GM18517 (cell line): ENCODE results near the gene TNFRSF1A.
"Not testable (repeated sequence)": the region's sequence is repeated elsewhere in the genome, so short reads cannot be mapped to it uniquely, and the experiment has no call there.

ENCODE experiments used
- ATAC-seq: cut with Tn5 transposase; IDR thresholded peaks from one replicate; pipeline ENCODE4 v1.9.1; 2021; ENCODE audit warnings: mild to moderate bottlenecking, moderate library complexity; ENCODE audit not compliant: unreplicated experiment

TNFRSF1A gene

DNA sequence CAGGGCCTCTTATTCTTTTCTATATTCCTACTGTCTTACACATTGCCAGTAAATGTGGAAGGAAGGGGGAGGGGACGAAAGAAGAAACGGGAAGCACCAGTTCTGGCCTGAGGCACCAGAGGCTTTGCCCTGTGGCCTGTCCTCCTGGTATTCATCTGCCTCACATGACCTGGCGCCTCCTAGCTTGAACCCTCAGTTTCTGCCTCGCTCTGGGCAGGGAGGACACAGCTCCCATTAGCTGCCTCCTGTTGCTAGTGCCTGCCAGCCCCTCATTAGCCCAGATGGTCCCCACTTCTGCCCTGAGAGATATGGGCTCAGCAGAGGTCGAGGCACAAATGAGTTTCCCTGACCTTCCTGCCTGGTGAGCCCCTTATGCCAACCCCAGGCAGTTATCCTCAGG is 34.3 kb downstream of the TNFRSF1A start:
- ATAC-seq = no peak

DNA sequence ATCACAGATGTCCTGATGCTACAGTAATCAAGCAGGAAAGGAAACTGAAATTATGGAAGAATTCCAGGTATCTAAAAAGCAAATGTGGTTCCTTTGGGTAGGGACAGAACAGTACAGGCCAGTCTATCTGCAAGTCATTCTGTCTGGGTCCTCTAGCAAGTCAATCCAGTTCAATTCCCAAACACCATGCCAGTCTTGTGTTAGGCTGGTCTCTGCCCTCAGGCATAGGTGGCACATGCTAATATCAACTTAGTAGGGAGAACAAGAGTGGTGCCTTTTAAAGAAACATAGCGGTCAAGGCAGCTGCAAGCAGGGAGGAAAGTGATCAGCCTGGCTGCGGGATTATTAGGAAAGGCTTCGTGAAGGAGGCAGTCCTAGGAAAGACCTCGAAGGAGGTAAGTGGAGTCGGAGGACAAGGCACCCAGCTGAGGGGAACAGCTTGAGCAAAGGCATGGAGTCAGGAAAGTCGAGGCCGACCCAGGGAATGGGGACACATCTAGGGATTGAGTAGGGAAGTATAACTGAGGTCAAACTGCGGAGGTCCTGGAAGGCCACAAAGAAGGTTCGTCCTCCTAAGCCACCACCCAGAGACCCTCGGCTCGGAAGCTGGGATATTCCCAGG is 35.2 kb downstream of the TNFRSF1A start:
- no peak for ATAC-seq

DNA sequence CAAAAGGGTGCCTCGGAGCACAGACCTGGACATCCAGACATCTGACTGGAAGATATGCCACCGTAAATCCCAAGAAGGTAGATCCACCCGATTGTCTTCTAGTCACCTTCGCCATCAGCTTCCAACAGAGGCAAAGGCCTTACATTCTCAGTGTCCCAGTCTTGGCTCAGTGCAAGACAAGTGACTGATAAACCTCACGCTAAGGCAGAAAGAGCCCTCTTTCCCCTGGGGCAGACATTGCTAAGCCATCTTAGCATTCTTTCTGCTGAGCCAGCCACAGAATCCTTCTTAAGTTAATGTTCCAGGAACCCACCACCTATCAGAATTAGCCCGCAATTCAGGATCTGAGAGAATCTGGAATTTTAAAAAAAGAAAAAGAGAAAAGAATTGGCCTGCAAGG is 35.7 kb downstream of the TNFRSF1A start:
- ATAC-seq = no peak

DNA sequence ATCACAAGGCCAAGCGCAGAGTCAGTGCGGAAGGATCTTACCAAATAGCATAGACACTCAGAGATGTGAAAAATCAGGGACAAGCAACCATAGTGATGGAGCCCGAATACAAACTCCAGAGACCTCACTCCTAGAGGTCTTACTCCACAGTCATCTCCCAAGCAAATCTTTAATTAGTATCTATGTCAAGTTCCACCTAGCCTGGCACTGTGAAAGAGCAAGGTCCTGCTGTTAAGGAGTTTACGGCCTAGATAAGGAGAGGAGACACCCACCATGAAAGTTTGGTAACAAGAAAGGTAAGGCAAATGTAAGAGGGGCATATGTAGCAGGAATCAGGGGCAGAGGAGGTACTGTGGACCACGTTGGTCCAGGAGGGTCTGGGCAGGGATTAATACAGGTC is 38.8 kb downstream of the TNFRSF1A start:
- ATAC-seq = no peak

DNA sequence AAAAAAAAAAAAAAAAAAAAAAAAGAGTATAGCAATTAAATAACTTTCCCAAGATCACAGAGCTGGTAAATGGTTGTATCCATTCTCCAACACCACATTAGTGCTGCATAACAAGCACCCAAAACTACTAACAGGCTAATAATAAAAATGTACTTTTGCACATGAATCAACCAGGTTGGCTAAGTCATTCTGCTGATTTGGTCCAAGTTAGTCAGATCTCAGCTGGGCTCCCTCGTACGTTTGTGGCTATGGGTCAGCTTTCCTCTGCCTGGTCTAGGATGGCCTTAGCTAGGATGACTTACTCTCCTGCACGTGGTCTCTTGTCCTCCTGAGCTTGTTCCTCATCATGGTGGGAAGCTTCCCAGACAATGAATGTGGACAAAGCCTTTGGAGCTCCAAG is 39.3 kb downstream of the TNFRSF1A start:
- ATAC-seq = no peak

DNA sequence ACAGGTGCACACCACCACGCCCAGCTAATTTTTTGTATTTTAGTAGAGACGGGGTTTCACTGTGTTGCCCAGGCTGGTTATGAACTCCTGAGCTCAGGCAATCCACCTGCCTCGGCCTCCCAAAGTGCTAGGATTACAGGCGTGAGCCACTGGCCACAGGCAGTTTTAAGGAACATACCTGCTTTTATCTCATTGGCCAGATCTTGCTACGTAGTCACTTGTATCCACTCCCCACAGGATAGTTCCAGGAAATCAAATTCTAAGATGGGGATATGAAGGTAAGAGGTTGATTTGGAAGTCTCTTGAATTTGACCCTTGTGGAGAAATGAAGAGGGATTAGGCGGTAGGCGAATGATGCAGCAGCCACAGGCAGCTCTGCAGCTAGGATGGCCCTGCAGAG is 40.2 kb downstream of the TNFRSF1A start:
- no peak for ATAC-seq

DNA sequence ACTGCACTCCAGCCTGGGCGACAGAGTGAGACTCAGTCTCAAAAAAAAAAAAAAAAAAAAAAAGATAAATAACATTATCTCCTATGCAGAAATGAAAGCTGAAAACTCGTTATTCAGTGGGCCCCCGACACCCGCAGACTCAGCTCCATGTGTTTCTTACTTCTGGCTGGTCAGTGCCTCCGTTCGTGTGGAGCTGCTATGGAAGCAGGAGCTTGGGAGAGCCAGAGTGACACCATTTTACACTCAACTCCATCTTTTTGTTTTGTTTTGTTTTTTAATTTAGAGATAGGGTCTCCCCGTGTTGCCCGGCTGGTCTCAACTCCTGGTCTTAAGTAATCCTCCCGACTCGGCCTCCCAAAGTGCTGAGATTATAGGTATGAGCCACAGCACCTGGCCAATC is 44.7 kb downstream of the TNFRSF1A start:
- ATAC-seq = no peak

DNA sequence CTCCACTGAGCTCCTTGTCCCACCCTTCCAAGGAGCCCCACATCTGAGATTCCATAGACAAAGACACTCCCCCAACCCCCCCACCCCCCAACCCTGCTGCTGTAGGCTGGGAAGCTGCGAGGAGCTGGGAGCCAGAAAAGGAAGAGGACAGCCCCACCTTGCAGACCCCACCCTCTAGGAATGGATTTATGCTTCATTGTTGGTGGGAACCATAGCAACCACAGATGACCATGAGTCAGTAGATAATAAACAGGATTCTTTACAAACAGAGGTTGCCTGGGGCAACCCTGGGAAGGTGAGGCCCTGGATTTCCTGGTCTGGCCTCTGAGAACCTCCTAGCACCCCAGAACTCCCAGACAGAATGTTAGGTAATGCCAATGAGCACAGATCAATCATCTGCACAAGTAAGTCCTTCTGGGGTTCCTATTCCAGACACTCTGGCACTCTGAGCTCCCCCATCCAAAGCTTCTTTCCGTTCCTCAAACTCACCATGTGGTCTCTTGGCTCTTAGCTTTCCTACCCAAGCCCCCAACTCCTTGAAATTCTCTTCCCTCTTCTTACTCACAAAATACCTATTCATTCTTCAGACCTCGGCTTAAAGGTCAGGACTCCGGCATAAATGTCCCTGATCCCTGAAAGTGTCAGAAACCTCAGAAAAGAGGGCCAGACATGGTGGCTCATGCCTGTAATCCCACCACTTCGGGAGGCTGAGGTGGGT is 46.6 kb downstream of the TNFRSF1A start:
- no peak for ATAC-seq

DNA sequence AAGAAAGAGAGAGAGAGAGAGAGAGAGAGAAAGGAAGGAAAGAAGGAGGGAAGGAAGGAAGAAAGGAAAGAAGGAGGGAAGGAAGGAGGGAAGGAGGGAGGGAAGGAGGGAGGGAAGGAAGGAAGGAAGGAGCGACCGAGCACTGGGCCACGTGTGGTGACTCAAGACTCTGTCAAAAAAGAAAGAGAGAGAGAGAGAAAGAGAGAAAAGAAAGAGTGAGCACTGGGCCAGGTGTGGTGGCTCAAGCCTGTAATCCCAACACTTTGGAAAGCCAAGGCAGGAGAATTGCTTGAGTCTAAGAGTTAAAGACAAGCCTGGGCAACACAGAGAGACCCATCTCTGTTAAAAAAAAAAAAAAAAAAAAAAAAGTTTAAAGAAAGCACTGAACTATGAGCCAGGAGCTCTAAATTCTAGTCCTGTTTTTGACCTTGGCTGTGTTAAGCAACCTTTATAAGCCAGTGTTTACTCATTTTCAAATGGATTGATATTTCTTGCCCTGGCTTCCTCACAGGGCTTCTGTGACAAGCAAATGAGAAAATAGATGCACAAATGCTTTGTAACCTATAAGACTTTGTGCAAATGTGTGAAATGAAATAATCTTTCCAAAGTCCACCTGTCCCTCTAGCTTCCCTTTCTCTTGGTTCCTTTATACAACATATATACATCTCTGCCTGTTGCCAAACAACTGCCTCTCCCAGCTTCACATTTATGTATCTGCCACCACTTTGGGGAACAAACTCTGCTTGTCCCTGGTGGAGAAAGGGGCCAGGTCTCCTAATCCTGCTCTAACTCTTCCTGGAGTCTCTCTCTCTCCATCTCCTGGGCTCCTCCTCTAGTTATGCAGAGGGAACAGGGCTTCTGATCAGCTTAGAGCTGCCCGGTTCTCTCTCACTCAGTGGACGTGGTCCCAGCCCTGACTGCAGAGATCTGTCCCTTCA is 47.5 kb downstream of the TNFRSF1A start:
- no peak for ATAC-seq

DNA sequence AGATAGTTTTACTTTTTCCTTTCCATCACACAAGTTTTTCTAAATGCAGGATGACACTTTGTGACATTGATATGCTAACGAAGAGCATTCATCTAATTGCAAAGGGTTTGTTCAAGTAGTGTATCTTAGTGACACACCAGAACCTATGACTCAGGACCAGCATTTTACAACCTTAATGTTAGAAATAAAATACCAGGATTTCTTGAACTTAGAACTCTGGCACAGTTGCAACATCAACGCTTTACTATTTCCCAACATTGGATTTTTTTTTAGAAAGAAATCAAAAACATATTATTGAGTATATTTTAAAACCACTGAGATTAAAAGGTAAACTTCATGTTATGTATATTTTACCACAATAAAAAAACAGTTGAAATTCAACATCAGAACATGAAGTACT is 49.3 kb downstream of the TNFRSF1A start:
- no peak for ATAC-seq

DNA sequence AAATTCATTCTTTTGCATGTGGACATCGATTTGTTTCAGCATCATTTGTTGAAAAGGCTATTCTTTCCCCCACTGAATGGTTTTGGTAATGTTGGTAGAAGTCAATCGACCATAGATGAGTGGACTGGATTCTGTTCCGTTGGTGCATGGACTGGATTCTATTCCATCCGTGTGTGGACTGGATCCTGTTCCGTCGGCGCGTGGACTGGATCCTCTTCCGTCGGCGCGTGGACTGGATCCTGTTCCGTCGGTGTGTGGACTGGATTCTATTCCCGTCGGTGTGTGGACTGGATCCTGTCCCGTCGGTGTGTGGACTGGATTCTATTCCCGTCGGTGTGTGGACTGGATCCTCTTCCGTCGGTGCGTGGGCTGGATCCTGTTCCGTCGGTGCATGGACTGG is 52.0 kb downstream of the TNFRSF1A start:
- ATAC-seq = not testable (repeated sequence)

DNA sequence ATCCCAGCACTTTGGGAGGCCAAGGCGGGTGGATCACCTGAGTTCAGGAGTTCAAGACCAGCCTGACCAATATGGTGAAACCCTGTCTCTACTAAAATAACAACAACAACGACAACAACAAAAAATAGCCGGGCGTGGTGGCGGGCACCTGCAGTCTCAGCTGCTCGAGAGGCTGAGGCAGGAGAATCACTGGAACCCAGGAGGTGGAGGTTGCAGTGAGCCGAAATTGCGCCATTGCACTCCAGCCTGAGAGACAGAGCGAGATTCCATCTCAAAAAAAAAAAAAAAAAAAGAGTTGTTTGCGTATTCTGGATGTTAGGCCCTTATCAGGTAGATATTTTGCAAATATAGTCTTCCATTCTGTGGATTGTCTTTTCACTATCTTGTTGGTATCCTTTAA is 52.8 kb downstream of the TNFRSF1A start:
- ATAC-seq = not testable (repeated sequence)

DNA sequence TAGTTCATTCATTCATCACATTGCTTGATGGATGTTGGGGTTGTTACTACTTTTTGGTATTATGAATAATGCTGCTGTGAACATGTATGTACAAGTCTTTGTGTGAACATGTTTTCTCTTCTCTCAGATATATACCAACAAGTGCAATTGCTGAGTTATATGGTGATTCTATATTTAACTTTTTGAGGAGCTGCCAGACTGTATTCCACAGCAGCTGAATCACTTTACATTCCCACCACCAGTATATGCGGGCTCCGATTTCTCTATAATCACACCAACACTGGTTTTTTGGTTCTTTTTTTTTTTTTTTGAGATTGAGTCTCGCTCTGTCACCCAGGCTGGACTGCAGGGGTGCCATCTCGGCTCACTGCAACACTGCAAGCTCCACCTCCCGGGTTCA is 53.6 kb downstream of the TNFRSF1A start:
- no peak for ATAC-seq

DNA sequence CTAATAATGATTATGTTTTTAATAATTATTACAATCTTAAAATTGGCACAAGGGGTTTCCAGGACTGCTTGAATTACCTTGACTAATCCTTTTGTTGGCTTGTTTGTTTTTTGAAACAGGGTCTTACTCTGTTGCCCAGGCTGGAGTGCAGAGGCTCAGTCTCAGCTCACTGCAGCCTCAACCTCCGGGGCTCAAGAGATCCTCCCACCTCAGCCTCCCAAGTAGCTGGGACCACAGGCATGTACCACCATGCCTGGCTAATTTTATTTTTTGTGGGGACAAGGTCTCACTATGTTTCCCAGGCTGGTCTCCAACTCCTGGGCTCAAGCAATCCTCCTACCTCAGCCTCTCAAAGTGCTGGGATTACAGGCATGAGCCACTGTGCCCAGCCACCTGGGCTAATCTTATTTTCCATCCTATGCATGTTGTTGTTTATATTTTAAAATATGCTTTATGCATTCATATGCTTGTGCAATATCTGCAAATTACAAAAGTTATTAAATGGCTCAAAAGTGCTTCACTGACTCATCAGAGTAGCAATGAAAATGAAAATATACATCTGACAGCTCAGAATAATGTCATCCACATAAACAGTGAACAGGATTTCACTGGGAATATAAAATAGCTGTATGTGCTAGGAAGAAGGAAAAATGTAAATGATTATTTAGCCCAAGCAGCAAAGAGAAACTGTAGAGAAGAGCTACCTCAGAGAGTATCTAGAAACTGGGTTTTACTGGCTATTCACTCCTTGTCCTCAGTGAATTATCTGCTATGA is 56.2 kb downstream of the TNFRSF1A start:
- no peak for ATAC-seq

DNA sequence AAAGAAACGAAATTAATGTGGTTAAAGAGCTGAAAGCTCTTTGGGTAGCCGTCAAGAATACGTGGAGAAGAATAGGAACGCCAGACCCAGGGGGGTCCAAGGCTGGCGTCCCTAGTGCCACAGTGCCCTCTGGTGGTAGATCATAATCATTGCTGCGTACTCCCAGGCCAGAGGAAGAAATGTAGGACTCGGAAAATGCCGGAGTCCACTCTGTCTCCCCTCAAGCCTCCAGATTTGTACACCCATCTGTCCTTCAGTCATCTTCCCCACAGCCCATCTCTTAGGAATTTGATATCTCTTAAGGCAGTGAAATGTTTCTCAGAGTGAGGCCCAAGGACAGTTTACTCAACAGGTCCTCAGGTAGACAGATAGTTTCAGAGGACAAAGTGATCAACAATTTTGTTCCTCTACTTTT is 56.8 kb downstream of the TNFRSF1A start:
- ATAC-seq = peak; percentile 52

DNA sequence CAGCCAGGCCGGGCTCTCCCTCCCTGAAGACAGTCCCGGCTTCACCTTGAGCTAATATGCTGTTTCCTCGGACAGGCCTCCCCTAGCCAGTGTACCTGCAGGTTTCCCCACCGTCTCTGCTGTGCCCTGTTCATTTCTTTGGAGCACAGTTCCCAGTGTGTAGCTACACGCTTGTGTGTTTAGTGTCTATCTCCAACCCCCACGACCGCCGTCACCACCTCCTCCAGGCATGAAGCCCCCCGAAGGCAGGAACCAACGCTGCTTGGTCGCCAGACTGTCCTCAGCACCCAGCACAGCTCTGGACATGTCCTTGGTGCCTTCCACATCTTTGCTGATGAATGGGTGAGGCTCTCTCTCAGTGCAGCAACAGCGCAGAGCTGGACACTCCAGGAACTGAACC is 57.6 kb downstream of the TNFRSF1A start:
- no peak for ATAC-seq

DNA sequence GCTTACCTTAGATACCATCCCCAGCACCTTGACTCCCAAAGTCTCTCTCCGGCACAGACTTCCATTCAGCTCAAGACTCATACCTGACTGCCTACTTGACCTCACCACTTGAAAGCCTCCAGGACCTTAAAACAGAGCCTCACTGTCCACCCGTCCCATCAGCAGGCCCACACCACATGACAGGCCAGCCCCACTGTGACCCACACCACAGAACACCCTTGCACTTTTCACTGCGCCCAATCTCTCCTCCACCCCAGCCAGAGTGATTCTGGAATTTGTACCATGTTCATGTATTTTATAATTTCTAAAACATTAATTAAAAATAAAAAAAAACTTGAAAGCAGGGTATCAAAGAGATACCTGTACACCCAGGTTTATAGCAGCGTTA is 59.4 kb downstream of the TNFRSF1A start:
- no peak for ATAC-seq

DNA sequence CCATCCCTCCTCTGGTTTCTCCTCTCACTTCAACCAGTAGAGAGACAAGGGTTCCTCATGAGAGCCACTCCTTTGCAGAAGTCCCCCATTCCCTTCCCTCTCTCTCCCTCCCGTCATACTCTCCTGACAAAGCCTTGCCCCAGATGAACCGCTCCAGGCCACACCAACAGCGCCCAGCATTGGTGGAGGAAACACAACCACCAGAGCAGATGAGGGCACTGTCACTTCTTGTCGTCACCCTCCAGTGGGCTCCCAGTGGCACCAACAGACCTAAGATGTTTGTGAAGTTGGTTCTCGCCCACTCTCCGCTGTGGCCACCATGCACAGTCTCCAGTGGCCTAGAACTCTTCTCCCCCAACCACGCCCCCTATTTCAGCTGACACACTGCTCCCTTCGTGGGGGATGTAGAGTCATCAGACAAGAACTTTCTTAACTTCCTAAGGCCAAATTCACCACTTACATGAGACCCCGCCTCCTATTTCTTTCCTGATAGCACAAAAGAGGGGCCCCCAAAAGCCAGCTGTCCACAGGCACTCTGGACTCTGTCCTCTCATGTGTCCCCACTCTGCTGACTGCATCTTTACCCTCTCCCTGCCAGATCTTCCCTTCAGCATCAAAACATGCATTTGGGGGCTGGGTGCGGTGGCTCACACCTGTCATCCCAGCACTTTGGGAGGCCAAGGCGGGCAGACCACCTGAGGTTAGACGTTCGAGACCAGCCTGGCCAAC is 60.6 kb downstream of the TNFRSF1A start:
- no peak for ATAC-seq

DNA sequence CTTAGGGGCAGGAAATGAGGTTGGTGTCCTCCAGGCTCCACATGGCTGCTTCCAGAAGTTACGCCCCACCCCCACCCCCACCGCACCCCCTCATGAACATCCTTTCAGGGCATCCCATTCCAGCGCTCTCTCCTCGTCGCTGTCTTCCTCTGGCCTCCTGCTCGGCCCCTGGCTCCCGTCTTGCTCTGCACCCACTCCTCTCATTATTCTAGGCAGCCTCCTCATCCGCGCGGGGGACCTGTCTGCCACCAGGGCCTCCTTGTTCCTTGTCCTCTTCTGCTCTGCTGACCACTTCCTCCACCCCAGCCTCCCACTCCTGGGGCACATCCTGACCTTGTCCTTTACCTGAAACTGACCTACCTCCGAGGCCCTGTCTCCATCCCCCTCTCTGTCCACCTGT is 61.2 kb downstream of the TNFRSF1A start:
- ATAC-seq = no peak

DNA sequence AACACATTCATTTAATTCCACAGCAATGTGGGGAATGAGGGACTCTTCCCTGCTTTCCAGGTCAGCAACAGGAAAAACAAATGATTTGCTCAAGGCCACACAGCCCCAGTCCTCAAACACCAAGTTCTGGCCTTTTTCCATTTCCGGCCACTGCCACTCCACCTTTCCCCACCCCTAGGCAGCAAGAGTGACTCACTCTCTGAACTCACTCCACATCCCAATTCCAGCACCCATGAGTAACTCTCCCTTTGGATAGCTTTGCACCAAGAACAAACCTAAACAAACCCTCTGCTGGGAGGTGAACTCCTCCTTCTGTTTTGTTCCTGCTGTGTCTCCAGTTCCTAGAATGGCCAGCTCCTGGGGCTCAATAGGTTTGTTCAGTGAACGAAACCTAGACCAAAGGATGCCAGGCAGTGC is 61.8 kb downstream of the TNFRSF1A start:
- ATAC-seq = no peak
